NOMO-1 treated with DMSO at 0.1 percent for 48 hours (cell line): Measurements from ENCODE around the gene CDC42.
A peak's percentile ranks its signal among the peaks of the same experiment; 100 is the strongest.

ENCODE experiments used
- DNase-seq: peaks from one replicate; lab custom pipeline; 2025; ENCODE audit not compliant: unreplicated experiment; lab: John Stamatoyannopoulos, UW

CDC42 gene

GRCh38 chr1:22037520-22037919 is 15.0 kb upstream of the CDC42 start:
- DNase-seq, result peak; percentile 18

- no peak for DNase-seq
Measured at GRCh38 chr1:22038036-22038435, 14.5 kb upstream of the CDC42 start.

DNA sequence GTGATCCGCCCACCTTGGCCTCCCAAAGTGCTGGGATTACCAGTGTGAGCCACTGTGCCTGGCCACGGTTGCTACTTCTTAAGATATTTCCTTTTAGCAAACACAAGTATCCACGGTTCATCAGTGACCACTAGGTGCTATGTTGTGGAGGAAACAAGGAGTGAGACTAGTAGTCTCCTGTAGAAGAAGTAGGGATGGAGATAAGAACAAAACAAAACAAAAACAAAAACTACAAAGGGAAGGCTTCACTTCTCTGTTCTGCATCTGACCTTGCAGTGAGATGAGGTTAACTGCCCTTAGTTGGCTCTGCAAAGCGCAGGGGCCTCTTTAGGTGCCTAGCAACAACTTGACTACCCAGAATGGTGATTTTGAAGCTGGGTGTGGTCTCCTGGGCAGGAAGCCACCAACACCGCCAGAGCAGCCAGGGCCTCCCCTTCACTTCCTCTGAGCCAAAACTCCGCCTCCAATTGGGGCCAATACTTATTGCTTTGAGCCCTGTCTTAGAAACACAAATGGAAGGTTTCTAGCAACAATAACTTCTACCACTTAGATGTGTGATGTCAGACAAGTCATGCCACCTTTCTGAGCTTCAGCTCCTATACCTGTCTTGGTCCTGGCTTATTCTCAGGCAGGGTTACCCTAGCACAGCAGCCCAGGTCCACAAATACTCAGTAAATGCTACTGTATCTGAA is 12.8 kb upstream of the CDC42 start:
- DNase-seq, result peak; percentile 99

DNA sequence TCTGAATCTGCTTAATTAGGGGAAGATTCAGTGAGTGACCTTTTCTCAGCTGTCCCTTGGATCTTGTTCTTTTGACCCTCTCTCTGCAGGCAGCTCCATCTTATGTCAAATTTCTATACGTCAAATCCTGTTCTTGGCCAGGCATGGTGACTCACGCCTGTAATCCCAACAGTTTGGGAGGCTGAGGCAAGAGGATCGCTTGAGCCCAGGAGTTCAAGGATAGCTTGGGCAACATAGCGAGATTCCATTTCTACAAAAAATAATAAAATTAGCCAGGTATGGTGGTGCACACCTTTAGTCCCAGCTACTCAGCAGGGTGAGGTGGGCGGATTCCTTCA is 12.3 kb upstream of the CDC42 start:
- no peak for DNase-seq

DNA sequence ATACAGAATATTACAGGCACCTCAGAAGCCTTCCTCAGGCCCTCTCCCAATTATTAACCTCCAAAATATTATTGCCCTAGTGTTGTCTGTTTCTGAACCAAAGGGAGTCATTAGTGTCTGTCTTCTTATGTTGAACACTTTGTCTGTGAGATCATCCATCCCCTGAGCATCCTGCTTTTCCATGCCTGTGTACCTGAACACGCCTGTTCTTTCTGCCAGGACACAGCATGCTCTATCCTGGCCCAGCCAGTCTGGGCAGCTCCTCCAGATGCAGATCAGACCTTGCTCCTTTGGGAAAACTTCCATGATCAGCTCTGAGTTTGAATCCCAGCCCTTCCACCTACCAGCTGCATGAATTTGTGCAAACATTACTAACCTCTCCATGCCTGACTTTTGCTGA is 11.0 kb upstream of the CDC42 start:
- no peak for DNase-seq

GRCh38 chr1:22043198-22043769 is 9.2 kb upstream of the CDC42 start:
- DNase-seq, result no peak

DNA sequence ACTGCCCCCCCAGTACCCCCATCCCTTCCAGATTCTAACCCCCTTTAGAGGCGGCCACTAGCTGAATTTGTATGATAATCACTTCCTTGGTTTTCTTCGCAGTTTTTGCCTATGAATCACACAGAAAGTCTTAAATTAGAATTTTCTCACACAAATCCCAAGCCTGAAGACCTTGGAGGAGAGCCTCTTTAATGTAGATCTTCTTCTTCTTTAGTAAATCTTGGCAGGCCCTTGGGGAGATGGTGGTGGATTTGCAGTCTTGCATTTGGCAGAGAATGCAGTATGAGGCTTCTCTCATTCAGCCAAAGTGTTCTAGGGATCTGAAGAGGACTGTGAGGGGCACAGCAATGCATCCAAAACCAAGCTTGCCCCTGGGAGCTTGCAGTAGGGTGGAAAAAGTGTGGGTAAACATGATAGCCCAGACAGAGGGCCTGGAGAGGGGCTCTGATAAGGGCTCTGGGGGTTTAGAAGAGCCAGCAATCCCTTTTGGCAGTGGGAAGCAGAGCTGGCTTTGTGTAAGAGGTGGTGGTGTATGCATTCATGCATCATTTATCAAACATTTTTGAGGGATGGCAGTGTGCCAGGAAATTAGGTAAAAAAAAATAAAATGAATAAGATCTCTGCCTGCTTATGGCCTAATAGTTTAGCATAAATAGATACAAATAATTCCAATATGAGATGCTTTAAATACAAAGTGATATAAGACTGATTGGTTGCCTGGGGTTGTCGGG is 7.7 kb upstream of the CDC42 start:
- DNase-seq, result no peak

- DNase-seq, result no peak
Measured at GRCh38 chr1:22045604-22046228, 6.8 kb upstream of the CDC42 start.

GRCh38 chr1:22048351-22049192 is 3.9 kb upstream of the CDC42 start:
- peak; percentile 43 for DNase-seq

DNA sequence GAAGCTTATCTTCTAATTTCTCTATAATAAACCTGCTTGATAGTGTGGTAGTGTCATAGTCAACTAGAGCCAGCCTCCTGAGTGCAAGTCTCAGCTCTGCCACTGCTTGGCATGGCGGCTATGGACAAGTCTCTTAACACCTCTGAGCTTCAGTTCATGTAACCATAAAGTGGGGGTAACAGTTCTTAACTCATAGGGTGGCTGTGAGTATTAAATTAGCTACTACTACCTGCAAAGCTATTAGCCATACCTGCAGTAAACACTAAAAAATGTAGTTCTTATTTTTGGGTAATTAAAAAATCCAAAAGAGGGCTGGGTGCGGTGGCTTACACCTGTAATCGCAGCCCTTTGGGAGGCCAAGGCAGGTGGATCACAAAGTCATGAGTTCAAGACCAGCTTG is 2.2 kb upstream of the CDC42 start:
- no peak for DNase-seq

- DNase-seq, result no peak
Measured at GRCh38 chr1:22051607-22052114, 848 bp upstream of the CDC42 start.

DNA sequence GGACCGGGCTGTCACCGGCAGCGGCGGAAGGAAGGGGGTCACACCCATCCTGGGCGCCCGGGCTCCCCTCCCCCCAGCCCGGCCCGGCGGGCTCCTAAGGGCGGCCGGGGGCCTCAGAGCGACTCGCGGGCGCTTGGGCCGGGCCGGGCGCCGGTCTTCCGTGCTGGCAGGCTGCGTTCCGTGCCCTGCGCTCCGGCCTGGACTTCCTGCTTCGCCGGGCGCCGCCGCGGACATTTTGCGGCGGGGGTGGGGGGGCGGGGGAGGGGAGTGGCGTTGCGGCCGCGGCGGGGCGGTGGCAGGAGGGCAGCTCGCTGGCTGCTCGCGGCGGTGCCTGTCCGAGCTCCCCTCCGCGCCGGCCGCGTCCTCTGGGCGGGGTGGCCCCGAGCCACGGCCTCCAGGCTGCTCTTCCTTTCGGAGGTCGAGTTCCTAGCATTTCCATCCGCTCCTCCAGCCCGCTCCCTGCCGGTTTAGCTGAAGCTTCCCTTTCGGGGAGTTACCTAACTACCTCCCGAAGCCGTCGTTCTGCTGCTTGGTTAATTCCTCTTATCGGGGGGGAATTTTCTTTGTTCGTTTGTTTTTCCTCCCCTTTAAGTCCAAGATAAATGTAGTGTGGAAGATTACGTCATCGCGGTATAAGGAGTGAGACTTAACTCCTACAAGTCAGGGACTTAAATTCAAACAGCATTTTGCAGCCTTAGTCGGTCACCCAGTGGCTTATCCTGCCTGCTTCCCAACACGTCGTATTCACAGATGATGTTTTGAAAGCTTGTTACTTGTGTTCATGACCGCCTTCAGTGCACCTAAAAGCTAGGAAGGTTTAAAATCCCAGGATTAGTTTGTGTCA is 730 bp downstream of the CDC42 start:
- peak; percentile 60 for DNase-seq

GRCh38 chr1:22053861-22054770 is 1.6 kb downstream of the CDC42 start:
- DNase-seq, result peak; percentile 25

- no peak for DNase-seq
Measured at GRCh38 chr1:22055463-22055862, 3.0 kb downstream of the CDC42 start.

GRCh38 chr1:22056043-22056442 is 3.5 kb downstream of the CDC42 start:
- no peak for DNase-seq

DNA sequence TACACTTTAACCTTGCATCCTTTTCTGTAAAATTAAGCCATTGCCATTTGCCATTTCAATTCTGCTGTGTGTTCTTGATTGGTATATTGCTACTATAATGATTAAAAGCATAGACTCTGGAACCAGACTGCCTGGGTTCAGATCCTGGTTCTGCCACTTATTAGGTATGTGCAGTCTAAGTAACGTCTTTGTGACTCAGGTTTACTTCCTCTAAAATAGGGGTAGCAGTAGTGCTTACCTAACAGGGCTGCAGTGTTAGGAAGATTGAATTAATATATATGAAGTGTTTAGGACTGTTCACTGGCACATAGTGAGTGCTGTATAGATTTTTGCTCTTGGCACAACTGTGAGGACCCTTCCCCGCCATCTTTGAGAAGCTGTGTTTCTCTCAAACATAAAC is 4.4 kb downstream of the CDC42 start:
- peak; percentile 56 for DNase-seq

DNA sequence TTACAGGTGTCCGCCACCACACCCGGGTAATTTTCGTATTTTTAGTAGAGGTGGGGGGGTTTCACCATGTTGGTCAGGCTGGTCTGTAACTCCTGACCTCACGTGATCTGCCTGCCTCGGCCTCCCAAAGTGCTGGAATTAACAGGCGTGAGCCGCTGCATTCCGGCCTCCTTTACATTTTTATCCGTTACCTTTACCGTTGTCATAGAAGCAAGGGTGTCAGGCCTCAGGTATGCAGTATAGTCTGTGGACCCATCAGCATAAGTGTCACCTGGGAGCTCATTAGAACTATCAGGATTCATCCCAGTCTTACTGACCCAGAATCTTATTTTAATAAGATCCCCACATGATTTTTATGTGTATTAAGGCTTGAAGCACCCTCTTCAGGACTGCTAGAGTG is 5.4 kb downstream of the CDC42 start:
- no peak for DNase-seq

DNA sequence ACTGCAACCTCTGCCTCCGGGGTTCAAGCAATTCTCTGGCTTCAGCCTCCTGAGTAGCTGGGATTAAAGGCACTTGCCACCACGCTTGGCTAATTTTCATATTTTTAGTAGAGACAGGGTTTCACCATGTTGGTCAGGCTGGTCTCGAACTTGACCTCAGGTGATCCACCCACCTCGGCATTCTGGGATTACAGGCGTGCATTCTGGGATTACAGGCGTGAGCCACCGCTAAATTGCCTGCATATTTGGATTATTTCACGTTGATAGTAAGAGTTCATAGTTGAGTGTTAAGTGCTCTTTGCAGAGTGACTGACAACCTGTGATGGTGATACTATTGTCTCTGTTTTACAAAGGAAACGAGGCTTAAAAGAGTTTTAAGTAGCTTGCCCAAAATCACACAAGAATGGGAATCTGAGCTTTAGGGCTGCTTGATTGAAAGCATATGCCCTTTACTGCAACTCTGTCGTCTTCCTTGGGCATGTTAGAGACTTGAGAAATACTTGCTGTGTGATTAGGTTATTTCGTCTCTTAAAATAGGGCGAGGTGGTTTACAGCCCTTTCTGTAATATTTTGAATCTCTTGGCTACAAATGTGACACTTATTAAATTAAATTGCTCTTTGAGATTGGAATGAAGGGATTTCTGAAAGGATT is 12.4 kb downstream of the CDC42 start:
- DNase-seq, result no peak

DNA sequence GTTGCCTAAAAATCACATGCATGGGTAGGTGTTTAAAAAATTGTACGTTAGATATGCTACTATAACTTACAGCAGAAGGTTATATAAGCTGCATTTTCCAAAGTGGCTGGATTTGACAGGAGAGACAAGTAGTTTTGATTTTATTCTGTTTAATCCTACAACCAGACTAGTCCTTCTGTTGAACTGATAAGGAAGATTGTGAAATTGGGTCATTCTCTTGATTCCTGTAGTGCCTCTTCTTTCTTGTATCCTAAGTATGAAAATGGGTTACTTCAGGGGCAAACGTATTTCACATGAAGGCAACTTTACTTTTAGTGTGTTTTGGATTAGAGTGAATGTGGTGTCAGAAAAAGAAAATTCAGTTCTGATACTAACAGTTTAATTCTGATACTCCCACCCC is 19.0 kb downstream of the CDC42 start:
- no peak for DNase-seq
